ENCODE data around the gene CGB8.
A peak's percentile ranks its signal among the peaks of the same experiment; 100 is the strongest.

The CGB8 gene

GRCh38 chr19:49073514-49074378 is 24.8 kb upstream of the CGB8 start:
- no peaks in the 10 kb centered on the region for H4K20me1 ChIP-seq (ENCODE audit: insufficient read depth, low read length)
- no peak overlapping the region for H3K9ac ChIP-seq (ENCODE audit: low read depth, low read length)
- H3K4me1 ChIP-seq (ENCODE audit: insufficient read depth, low read length), result no peaks in the 10 kb centered on the region
- ATAC-seq (ENCODE audit: insufficient read depth, low read depth) (no peak), DNase-seq (peak; percentile 34)
- H3K79me2 ChIP-seq (ENCODE audit: insufficient read depth, low read length), result no peaks in the 10 kb centered on the region
- no peak overlapping the region for H3K4me2 ChIP-seq (ENCODE audit: insufficient read depth, low read length)
- H3K27ac ChIP-seq (ENCODE audit: low read length), result no peak overlapping the region
- no peaks in the 10 kb centered on the region for H3K9me3 ChIP-seq (ENCODE audit: insufficient read depth, low read length, severe bottlenecking)
- H2AFZ ChIP-seq (ENCODE audit: low read depth, low read length), result no peak overlapping the region
- no peaks in the 10 kb centered on the region for H3K27me3 ChIP-seq (ENCODE audit: insufficient read depth, low read length, poor library complexity)
- TF ChIP-seq EZH2 (IDR thresholded peaks at IDR 0.05; ENCODE audit: borderline replicate concordance, low read depth, low read length, severe bottlenecking) (no peak), CTCF (IDR thresholded peaks at IDR 0.05; ENCODE audit: borderline replicate concordance, extremely low read depth, low read length, poor library complexity, severe bottlenecking) (peak; percentile 58)
- H3K4me3 ChIP-seq (ENCODE audit: low read depth in 1 of 2, low read length in 2 of 2), result no peak overlapping the region
- no peaks in the 10 kb centered on the region for H3K36me3 ChIP-seq (ENCODE audit: insufficient read depth, low read length)

- no peak overlapping the region for H3K27ac ChIP-seq (ENCODE audit: low read length)
- no peak for ATAC-seq (ENCODE audit: insufficient read depth, low read depth)
- DNase-seq, result no peak
- H3K79me2 ChIP-seq (ENCODE audit: insufficient read depth, low read length), result no peaks in the 10 kb centered on the region
- TF ChIP-seq CTCF (IDR thresholded peaks at IDR 0.05; ENCODE audit: borderline replicate concordance, extremely low read depth, low read length, poor library complexity, severe bottlenecking), result no peak
- no peak for TF ChIP-seq EZH2 (IDR thresholded peaks at IDR 0.05; ENCODE audit: borderline replicate concordance, low read depth, low read length, severe bottlenecking)
- no peak overlapping the region for H2AFZ ChIP-seq (ENCODE audit: low read depth, low read length)
- H3K36me3 ChIP-seq (ENCODE audit: insufficient read depth, low read length), result no peaks in the 10 kb centered on the region
- no peaks in the 10 kb centered on the region for H3K4me1 ChIP-seq (ENCODE audit: insufficient read depth, low read length)
- no peak overlapping the region for H3K4me3 ChIP-seq (ENCODE audit: low read depth in 1 of 2, low read length in 2 of 2)
- no peak overlapping the region for H3K4me2 ChIP-seq (ENCODE audit: insufficient read depth, low read length)
- H3K9me3 ChIP-seq (ENCODE audit: insufficient read depth, low read length, severe bottlenecking), result no peaks in the 10 kb centered on the region
- H3K9ac ChIP-seq (ENCODE audit: low read depth, low read length), result no peak overlapping the region
- H3K27me3 ChIP-seq (ENCODE audit: insufficient read depth, low read length, poor library complexity), result no peaks in the 10 kb centered on the region
- H4K20me1 ChIP-seq (ENCODE audit: insufficient read depth, low read length), result no peaks in the 10 kb centered on the region
Observed at GRCh38 chr19:49071860-49072547, 23.1 kb upstream of the CGB8 start.

GRCh38 chr19:49070416-49070815 is 21.5 kb upstream of the CGB8 start:
- Histone ChIP-seq H3K27ac (ENCODE audit: low read length) (no peak overlapping the region), H3K4me3 (ENCODE audit: low read depth in 1 of 2, low read length in 2 of 2) (no peak overlapping the region), H3K4me1 (ENCODE audit: insufficient read depth, low read length) (no peaks in the 10 kb centered on the region), H3K79me2 (ENCODE audit: insufficient read depth, low read length) (no peaks in the 10 kb centered on the region), H3K36me3 (ENCODE audit: insufficient read depth, low read length) (no peaks in the 10 kb centered on the region), H3K4me2 (ENCODE audit: insufficient read depth, low read length) (no peak overlapping the region), H2AFZ (ENCODE audit: low read depth, low read length) (no peak overlapping the region), H3K9ac (ENCODE audit: low read depth, low read length) (no peak overlapping the region), H4K20me1 (ENCODE audit: insufficient read depth, low read length) (no peaks in the 10 kb centered on the region), H3K27me3 (ENCODE audit: insufficient read depth, low read length, poor library complexity) (peaks cover 9% of the 10 kb centered on the region), H3K9me3 (ENCODE audit: insufficient read depth, low read length, severe bottlenecking) (no peaks in the 10 kb centered on the region)
- no peak for TF ChIP-seq CTCF (IDR thresholded peaks at IDR 0.05; ENCODE audit: borderline replicate concordance, extremely low read depth, low read length, poor library complexity, severe bottlenecking)
- TF ChIP-seq EZH2 (IDR thresholded peaks at IDR 0.05; ENCODE audit: borderline replicate concordance, low read depth, low read length, severe bottlenecking), result no peak
- DNase-seq (no peak), ATAC-seq (ENCODE audit: insufficient read depth, low read depth) (no peak)
